ENCODE results near the gene CCNQ. TPM values are rescaled to one million over a fixed set of nuclear protein-coding genes. Genes with fewer than 3 reads are reported as not detected.

The CCNQ gene
- total RNA-seq, 4 donors from 2014 or later: 30.7 to 57.7 (median 51.4) TPM

- Histone ChIP-seq H3K27me3 (peaks cover 36% of the 10 kb centered on the region), H3K4me1 (peaks cover 0 to 26% (median 10%) of the 10 kb centered on the region in 3 donors), H3K4me3 (no peak overlapping the region), H3K36me3 (no peaks in the 10 kb centered on the region), H3K9me3 (no peaks in the 10 kb centered on the region), H3K27ac (no peak overlapping the region)
- WGBS, 2 donors (ENCODE audit: low coverage in 1 of 2): 80% methylated on average over 14 of the region's 28 CpGs; no CpG with 5 or more reads in 1 of the 2 donors
- ATAC-seq: no peak
- TF ChIP-seq EP300 (IDR thresholded peaks at IDR 0.05) (no peak), CTCF (IDR thresholded peaks at IDR 0.05) (no peak), POLR2AphosphoS5 (IDR thresholded peaks at IDR 0.05) (no peak), POLR2A (IDR thresholded peaks at IDR 0.05) (no peak)
Observed at GRCh38 chrX:153639177-153640044, 40.5 kb upstream of the CCNQ start.

GRCh38 chrX:153638436-153639176 is 39.7 kb upstream of the CCNQ start:
- H3K9me3 ChIP-seq: no peaks in the 10 kb centered on the region
- H3K36me3 ChIP-seq: no peaks in the 10 kb centered on the region
- H3K4me3 ChIP-seq: no peak overlapping the region
- TF ChIP-seq CTCF (IDR thresholded peaks at IDR 0.05): no peak
- TF ChIP-seq EP300 (IDR thresholded peaks at IDR 0.05): no peak
- no peak for TF ChIP-seq POLR2AphosphoS5 (IDR thresholded peaks at IDR 0.05)
- TF ChIP-seq POLR2A (IDR thresholded peaks at IDR 0.05): no peak
- peaks cover 31% of the 10 kb centered on the region for H3K27me3 ChIP-seq
- ATAC-seq: no peak
- H3K27ac ChIP-seq: no peak overlapping the region
- 94% methylated on average over 6 of the region's 20 CpGs; no CpG with 5 or more reads in 1 of the 2 donors for WGBS, 2 donors (ENCODE audit: low coverage in 1 of 2)
- H3K4me1 ChIP-seq: peaks cover 0 to 20% (median 7%) of the 10 kb centered on the region in 3 donors

- Histone ChIP-seq H3K27me3 (peaks cover 25% of the 10 kb centered on the region), H3K4me3 (no peak overlapping the region), H3K27ac (no peak overlapping the region), H3K4me1 (peaks cover 0 to 14% (median 4%) of the 10 kb centered on the region in 3 donors), H3K9me3 (no peaks in the 10 kb centered on the region), H3K36me3 (no peaks in the 10 kb centered on the region)
- ATAC-seq: no peak
- no CpG with 5 or more reads among the region's 6 CpGs for WGBS, 2 donors (ENCODE audit: low coverage in 1 of 2)
- TF ChIP-seq EP300 (IDR thresholded peaks at IDR 0.05) (no peak), POLR2AphosphoS5 (IDR thresholded peaks at IDR 0.05) (no peak), POLR2A (IDR thresholded peaks at IDR 0.05) (no peak), CTCF (IDR thresholded peaks at IDR 0.05) (no peak)
Observed at GRCh38 chrX:153638041-153638371, 39.1 kb upstream of the CCNQ start.

GRCh38 chrX:153637121-153638040 is 38.4 kb upstream of the CCNQ start:
- H3K4me3 ChIP-seq: no peak overlapping the region
- H3K36me3 ChIP-seq: no peaks in the 10 kb centered on the region
- WGBS, 2 donors (ENCODE audit: low coverage in 1 of 2): 95% methylated on average over 7 of the region's 27 CpGs; no CpG with 5 or more reads in 1 of the 2 donors
- H3K4me1 ChIP-seq: peaks cover 0 to 8% (median 4%) of the 10 kb centered on the region in 3 donors
- no peak overlapping the region for H3K27ac ChIP-seq
- H3K27me3 ChIP-seq: peaks cover 18% of the 10 kb centered on the region
- no peaks in the 10 kb centered on the region for H3K9me3 ChIP-seq
- no peak for TF ChIP-seq POLR2A (IDR thresholded peaks at IDR 0.05)
- no peak for TF ChIP-seq EP300 (IDR thresholded peaks at IDR 0.05)
- TF ChIP-seq POLR2AphosphoS5 (IDR thresholded peaks at IDR 0.05): no peak
- no peak for TF ChIP-seq CTCF (IDR thresholded peaks at IDR 0.05)
- ATAC-seq: no peak

Measured in gastroesophageal sphincter (tissue), 4 donors.